Pancreas (tissue), 10 donors: Measurements from ENCODE around the gene GDPGP1. TPM values are rescaled to one million over a fixed set of nuclear protein-coding genes. Genes with fewer than 3 reads are reported as not detected.

ENCODE experiments used
- ATAC-seq, 4 donors: fragments of 200-7000 bp; cut with Tn5 transposase; one replicate each; pipeline versions ENCODE4 v1.8.0 to v1.9.1; 2020; ENCODE audit warnings: mild to moderate bottlenecking in 4 of 4, moderate library complexity in 4 of 4
- DNase-seq, 6 donors: peaks; one replicate each; pipeline ENCODE4 v3.0.0-alpha.2; 2020
- FAIRE-seq: peaks from 2 replicates; lab custom pipeline; 2012; peaks lifted over from hg19 to GRCh38; lab: Jason Lieb, UNC
- H3K27ac ChIP-seq, 4 donors: fragments of 200-600 bp; sonication (generic); 1 replicate in 3 of 4; 2 replicates in 1 of 4; pipeline versions ENCODE4 v1.5.0 to v1.8.0; 2020
- H3K27me3 ChIP-seq, 4 donors: fragments of 200-600 bp; one replicate each; pipeline ENCODE4 v1.8.0; 2021
- H3K36me3 ChIP-seq, 3 donors: fragments of 200-600 bp; sonication (generic) in 1 of 3; one replicate each; pipeline versions ENCODE4 v1.5.0 to v1.8.0; 2020 to 2021
- H3K4me1 ChIP-seq, 3 donors: fragments of 200-600 bp; one replicate each; pipeline ENCODE4 v1.8.0; 2021
- H3K4me3 ChIP-seq, 4 donors: fragments of 200-600 bp; sonication (generic) in 2 of 4; one replicate each; pipeline versions ENCODE4 v1.5.0 to v1.8.0; 2020 to 2021
- H3K9me3 ChIP-seq, 4 donors: fragments of 200-600 bp; one replicate each; pipeline ENCODE4 v1.8.0; 2021
- WGBS, 2 donors: extraction: QIAGEN DNeasy Blood & Tissue Kit; methylation state at CpG; one replicate each; pipeline ENCODE4 v1.1.7; 2013; 5-methylcytosine and 5-hydroxymethylcytosine counted together
- intact Hi-C, 3 donors: fragments of 100-400 bp; cut with DNase I; formaldehyde crosslinking; loops; one replicate each; pipeline versions ENCODE4 v1.11.1 to v1.14.2; 2022
- polyA plus RNA-seq, 2 donors: library from polyadenylated mRNA; stranded (reverse); fragments of 200-250 nt; gene quantifications; one replicate each; pipeline ENCODE4 v1.2.3, GENCODE V29; 2013
- total RNA-seq, 6 donors: library from RNA; stranded (reverse); fragmentation: NEBNext Ultra II Directional in 4 of 6; extraction: Animal tissue kit (Norgen Biotek cat#: 25700) in 4 of 6; gene quantifications; one replicate each; pipeline versions ENCODE4 v1.2.1 to v1.2.4, GENCODE V29; 2021 to 2023
- TF ChIP-seq, protein P1 (sequence below), 4 donors: fragments of 200-600 bp; sonication (generic) in 3 of 4; IDR thresholded peaks; one replicate each; pipeline versions ENCODE4 v1.5.0 to v1.8.0; 2021; ENCODE audit warnings: antibody characterized with exemption in 4 of 4
- donor health status: healthy with polysubstance abuse.
- donor health status: DM: no; HTN: no; CAD: no; lungs with moderate emphysema.
- donor health status: DM: no; HTN: no; CAD: no.
- donor health status: control.
- donor health status: control.
- donor health status: Bipolar disorder and iron deficiency.
- donor health status: DM: yes; HTN: yes; CAD: no.
- donor health status: DM: no; HTN: no; CAD: no.
- donor health status: DM: no; HTN: no; CAD: no.
- donor health status: DM: yes; HTN: yes; CAD: no.

The GDPGP1 gene
- total and polyA plus RNA-seq, 8 donors, result 2.0 to 7.0 (median 3.4) TPM

DNA sequence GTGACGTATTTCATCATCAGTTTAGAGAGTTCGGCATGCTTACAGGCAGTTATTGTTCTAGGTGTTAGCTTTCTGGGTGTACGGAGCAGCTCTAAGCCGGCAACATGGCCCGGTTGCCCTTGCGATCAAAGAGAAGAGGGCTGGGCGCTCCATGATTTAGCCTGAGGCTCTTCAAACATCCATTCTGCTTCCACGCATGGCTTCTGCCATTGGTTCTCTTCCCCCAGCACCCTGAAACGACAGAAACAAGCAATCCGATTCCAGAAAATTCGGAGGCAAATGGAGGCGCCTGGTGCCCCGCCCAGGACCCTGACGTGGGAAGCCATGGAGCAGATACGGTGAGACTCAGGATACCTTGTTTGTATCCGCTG lies 32.0 kb downstream of the GDPGP1 start:
- WGBS, 2 donors, result 0 to 1% methylated on average over 16 of the region's 16 CpGs
- FAIRE-seq, result no peak

DNA sequence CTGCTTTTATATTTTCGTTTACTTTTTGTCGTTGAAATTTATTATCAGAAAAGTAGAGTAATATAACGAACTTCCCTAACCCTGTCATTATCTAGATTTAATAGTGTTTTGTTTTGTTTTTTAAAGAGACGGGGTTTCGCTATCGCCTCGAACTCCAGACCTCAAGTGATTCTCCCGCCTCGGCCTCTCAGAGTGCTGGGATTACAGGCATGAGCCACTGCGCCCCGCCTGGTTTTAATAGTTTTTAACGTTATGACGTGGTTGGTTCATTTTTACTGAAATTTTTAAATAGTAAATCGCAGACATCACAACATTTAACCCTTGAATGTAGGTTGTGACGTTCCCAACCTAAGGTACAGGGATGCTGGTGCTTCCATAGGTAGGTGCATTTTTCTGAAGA lies 32.5 kb downstream of the GDPGP1 start:
- TF ChIP-seq, protein P1, sequence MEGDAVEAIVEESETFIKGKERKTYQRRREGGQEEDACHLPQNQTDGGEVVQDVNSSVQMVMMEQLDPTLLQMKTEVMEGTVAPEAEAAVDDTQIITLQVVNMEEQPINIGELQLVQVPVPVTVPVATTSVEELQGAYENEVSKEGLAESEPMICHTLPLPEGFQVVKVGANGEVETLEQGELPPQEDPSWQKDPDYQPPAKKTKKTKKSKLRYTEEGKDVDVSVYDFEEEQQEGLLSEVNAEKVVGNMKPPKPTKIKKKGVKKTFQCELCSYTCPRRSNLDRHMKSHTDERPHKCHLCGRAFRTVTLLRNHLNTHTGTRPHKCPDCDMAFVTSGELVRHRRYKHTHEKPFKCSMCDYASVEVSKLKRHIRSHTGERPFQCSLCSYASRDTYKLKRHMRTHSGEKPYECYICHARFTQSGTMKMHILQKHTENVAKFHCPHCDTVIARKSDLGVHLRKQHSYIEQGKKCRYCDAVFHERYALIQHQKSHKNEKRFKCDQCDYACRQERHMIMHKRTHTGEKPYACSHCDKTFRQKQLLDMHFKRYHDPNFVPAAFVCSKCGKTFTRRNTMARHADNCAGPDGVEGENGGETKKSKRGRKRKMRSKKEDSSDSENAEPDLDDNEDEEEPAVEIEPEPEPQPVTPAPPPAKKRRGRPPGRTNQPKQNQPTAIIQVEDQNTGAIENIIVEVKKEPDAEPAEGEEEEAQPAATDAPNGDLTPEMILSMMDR (IDR thresholded peaks at IDR 0.05), result no peak
- no peak for DNase-seq
- peaks cover 0 to 8% (median 5%) of the 10 kb centered on the region in 3 donors for H3K36me3 ChIP-seq
- H3K4me1 ChIP-seq, result peaks cover 10 to 27% (median 17%) of the 10 kb centered on the region in 3 donors
- H3K4me3 ChIP-seq, result peak overlapping the region; percentile 56 to 90 (median 75)
- H3K27ac ChIP-seq, result peak overlapping the region in 2 of 4 donors; percentile 93 to 94
- WGBS, 2 donors, result 4 to 10% methylated on average over 15 of the region's 15 CpGs
- H3K9me3 ChIP-seq, result no peaks in the 10 kb centered on the region
- no peaks in the 10 kb centered on the region for H3K27me3 ChIP-seq
- intact Hi-C loops, result no loop called here
- ATAC-seq, result no peak
- FAIRE-seq, result no peak

More for the DNA sequence above, 32.0 kb downstream of the GDPGP1 start:
- Histone ChIP-seq H3K9me3 (no peaks in the 10 kb centered on the region), H3K27me3 (no peaks in the 10 kb centered on the region), H3K27ac (peak overlapping the region; percentile 88 to 94 (median 91)), H3K36me3 (peaks cover 0 to 4% (median under 1%) of the 10 kb centered on the region in 3 donors), H3K4me1 (peaks cover 10 to 27% (median 17%) of the 10 kb centered on the region in 3 donors), H3K4me3 (peak overlapping the region; percentile 56 to 90 (median 75))
- intact Hi-C loops, result no loop called here
- TF ChIP-seq, protein P1 (IDR thresholded peaks at IDR 0.05), result no peak
- ATAC-seq (peak; percentile 21 to 45 (median 34)), DNase-seq (peak in 1 of 6 donors; percentile 42)

DNA sequence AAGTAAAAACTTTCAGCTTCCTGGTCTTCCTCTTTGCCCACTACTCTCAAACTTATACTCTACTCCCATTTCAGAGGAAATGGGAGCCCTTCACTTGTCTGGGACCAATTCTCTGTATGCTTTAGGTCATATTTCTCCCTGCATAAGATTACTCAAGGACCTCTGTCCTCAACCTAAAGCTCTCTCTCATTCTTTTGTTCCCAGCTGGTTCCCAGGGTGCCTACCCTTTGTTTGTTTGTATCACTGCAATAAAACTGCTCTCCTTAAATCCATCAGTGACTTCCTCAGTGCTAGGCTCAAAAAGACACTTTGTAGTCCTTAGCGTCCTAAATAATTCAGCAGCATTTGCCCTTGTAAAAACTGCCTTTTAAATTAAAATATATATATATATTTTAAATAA lies 34.4 kb downstream of the GDPGP1 start:
- Histone ChIP-seq H3K4me3 (no peak overlapping the region), H3K27me3 (no peaks in the 10 kb centered on the region), H3K36me3 (peaks cover 0 to 18% (median 11%) of the 10 kb centered on the region in 3 donors), H3K9me3 (no peaks in the 10 kb centered on the region), H3K27ac (no peak overlapping the region), H3K4me1 (peaks cover 10 to 27% (median 17%) of the 10 kb centered on the region in 3 donors)
- 42 to 53% methylated on average over 1 of the region's 1 CpG for WGBS, 2 donors
- DNase-seq (no peak), ATAC-seq (no peak), FAIRE-seq (no peak)
- intact Hi-C loops, result no loop called here
- TF ChIP-seq, protein P1 (IDR thresholded peaks at IDR 0.05), result no peak

GRCh38 chr15:90270502-90271150 lies 36.6 kb downstream of the GDPGP1 start:
- ATAC-seq (no peak), FAIRE-seq (no peak), DNase-seq (no peak)
- Histone ChIP-seq H3K4me3 (no peak overlapping the region), H3K27ac (no peak overlapping the region), H3K36me3 (peaks cover 0 to 18% (median 11%) of the 10 kb centered on the region in 3 donors), H3K9me3 (no peaks in the 10 kb centered on the region), H3K4me1 (peaks cover 10 to 23% (median 17%) of the 10 kb centered on the region in 3 donors), H3K27me3 (no peaks in the 10 kb centered on the region)
- intact Hi-C loops, result no loop called here
- WGBS, 2 donors, result 73 to 78% methylated on average over 10 of the region's 10 CpGs
- TF ChIP-seq, protein P1 (IDR thresholded peaks at IDR 0.05), result no peak
